Loucy (cell line): ENCODE measurements around the gene ZNF770.

ENCODE experiments used
- CTCF ChIP-seq: fragments of 200-600 bp; sonication (generic); conservative IDR thresholded peaks from 2 replicates; pipeline ENCODE4 v1.5.1; 2014; ENCODE audit warnings: mild to moderate bottlenecking, antibody characterized with exemption, low read length
- EZH2phosphoT487 ChIP-seq: fragments of 200-600 bp; IDR thresholded peaks from 2 replicates; pipeline ENCODE4 v1.6.1; 2018; ENCODE audit warnings: antibody characterized with exemption, mild to moderate bottlenecking, moderate library complexity, borderline replicate concordance

GRCh38 chr15:34999906-35000305 is 11.8 kb upstream of the ZNF770 start:
- no peak for TF ChIP-seq CTCF
- no peak for TF ChIP-seq EZH2phosphoT487
